Measurements from ENCODE around the gene TECTB.
"Not testable (repeated sequence)": the region's sequence is repeated elsewhere in the genome, so short reads cannot be mapped to it uniquely, and the experiment has no call there.

The TECTB gene

DNA sequence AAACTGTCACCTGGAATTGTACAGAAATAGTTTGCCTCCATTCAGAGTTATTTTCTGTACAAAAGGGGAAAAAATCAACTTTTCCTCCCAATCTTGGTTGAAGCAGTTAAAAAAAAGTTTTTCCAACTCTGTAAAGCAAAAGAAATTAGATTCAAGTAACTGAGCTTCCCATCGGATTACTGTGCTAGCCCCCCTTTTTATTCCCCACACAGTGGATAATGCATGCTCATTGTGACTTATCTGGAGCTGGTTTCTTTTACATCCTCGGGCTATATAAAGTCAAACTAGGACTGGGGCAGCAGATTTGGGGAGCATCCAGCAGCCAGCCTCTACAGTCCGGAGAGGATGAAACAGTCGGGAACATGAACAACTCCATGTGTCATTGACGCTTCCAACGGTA, at the start of gene TECTB:
Gene TECTB, plus strand, starts transcription at position 301 of the 400 bp plus-strand sequence. CDS start 335 bp downstream, outside the sequence.
- no peak for DNase-seq (ENCODE audit: low read depth in 2 of 2)

GRCh38 chr10:112235141-112235540, 48.1 kb upstream of the TECTB start:
- DNase-seq (ENCODE audit: low read depth in 2 of 2), result no peak

- no peak for DNase-seq (ENCODE audit: low read depth in 2 of 2)
These were observed 47.3 kb upstream of the TECTB start for GRCh38 chr10:112235920-112236319.

- DNase-seq (ENCODE audit: low read depth in 2 of 2), result no peak
These were observed 46.7 kb upstream of the TECTB start for GRCh38 chr10:112236486-112236885.

- DNase-seq (ENCODE audit: low read depth in 2 of 2), result no peak
These were observed 43.9 kb upstream of the TECTB start for GRCh38 chr10:112239347-112239746.

DNA sequence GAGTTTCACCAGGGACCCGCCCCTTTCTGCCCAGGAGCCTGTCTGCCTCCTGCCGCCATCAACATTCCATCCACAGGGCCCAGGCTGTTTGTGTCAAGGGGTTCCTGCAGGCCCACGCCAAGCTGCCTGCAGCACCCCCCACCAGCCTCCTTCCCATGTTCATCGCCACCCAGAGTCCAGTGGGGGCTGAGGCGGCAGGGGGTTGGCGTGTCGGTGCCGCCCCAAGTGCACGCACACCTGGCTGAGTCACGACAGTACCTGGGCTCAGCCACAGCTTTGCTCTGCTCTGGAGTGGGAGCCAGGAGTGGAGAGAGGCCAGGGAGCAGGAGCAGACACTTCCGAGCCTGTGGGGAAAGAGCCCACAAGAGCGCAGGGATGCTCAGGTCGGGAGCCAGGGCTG, 42.8 kb upstream of the TECTB start:
- no peak for DNase-seq (ENCODE audit: low read depth in 2 of 2)

- DNase-seq (ENCODE audit: low read depth in 2 of 2), result no peak
These were observed 41.4 kb upstream of the TECTB start for GRCh38 chr10:112241651-112242341.

DNA sequence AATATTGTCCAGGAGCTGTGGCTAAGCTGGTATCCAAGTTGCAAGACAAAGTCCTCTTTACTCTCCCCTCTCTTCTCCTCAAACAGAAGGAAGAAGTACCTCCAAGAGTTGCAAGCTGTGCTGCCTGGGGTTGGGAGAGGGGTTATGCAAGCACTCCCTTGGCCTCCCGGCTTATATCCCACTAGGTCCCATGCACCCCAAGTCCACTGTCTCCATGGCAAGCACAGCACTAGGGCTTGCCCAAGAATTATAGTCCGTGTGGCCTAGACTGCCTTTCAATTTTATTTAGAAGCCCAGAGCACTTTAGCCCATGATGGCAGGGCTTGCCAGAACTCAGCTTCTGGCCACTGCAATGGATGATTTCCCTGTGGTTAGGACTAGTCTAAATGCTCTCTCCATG, 40.4 kb upstream of the TECTB start:
- DNase-seq (ENCODE audit: low read depth in 2 of 2), result no peak

DNA sequence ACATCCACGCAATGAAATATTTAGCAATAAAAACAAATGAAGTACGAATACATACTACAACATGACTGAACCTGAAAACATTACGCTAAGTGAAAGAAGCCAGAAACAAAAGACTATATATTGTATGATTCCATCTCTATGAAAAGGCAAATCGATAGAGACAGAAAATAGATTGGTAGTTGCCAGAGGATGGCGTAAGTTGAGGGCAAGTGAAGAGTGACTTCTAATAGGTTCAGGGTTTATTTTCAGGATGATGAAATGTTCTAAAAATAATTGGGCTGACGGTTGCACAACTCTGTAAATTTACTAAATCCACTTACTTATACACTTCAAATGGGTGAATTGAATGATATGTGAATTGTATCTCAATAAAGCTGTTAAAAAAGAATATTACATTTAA, 39.5 kb upstream of the TECTB start:
- DNase-seq (ENCODE audit: low read depth in 2 of 2), result no peak

GRCh38 chr10:112244197-112244596, 39.0 kb upstream of the TECTB start:
- DNase-seq (ENCODE audit: low read depth in 2 of 2), result no peak

DNA sequence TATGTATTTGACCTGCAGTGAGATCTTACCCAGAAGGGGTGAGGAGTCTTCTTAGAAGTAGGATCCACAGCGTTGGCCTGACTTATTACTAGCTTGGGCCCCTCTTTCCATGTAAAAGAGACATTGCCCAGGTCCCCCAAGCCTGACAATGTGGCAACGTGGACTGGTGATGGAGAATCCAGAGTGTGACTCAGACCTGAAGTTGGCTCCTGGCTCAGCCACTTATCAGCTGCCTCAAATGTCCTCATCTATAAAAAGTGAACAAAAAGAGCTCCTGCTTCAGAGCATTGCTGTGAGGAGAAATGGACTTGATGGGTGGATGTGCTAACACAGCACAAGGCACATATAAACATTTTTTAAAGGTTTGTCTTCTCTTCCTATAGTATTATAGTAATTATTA, 35.4 kb upstream of the TECTB start:
- DNase-seq (ENCODE audit: low read depth in 2 of 2), result no peak

DNA sequence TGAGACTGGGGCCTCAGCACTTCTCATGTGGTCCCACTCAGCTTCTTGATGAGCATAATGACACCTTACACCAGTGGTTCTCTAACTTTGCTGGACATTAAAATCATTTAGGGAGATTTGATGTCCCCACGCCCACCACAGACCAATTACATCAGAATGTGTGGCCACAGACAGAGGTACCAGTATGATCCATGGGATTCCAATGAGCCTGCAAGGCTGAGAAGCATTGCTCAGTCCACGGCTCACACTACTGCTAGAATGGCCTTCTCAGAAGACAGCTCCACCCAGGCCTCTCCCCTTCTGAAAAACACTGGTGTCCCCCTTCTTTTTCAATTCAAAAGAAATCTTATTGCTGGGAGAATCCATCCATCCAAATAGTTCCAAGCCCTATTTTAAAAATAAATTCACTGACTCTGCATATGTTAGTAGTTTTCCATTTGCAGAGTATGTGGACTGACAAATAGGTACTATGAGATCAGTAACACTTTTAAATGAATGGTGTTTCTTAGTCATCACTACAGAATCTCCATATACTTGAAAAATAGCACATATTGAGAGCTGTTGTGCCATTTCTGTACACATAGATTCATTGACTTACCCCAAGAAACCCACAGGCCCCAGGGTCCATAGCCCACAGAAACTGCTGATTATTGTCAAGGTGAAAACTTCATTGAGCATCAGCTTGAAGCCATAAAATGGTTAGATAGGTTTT, 34.5 kb upstream of the TECTB start:
- no peak for DNase-seq (ENCODE audit: low read depth in 2 of 2)

- no peak for DNase-seq (ENCODE audit: low read depth in 2 of 2)
These were observed 33.5 kb upstream of the TECTB start for GRCh38 chr10:112249722-112250121.

GRCh38 chr10:112250555-112250954, 32.6 kb upstream of the TECTB start:
- no peak for DNase-seq (ENCODE audit: low read depth in 2 of 2)

DNA sequence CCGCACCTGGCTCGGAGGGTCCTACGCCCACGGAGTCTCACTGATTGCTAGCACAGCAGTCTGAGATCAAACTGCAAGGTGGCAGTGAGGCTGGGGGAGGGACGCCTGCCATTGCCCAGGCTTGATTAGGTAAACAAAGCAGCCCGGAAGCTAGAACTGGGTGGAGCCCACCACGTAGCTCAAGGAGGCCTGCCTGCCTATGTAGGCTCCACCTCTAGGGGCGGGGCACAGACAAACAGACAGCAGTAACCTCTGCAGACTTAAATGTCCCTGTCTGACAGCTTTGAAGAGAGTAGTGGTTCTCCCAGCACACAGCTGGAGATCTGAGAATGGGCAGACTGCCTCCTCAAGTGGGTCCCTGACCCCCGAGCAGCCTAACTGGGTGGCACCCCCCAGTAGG, 32.0 kb upstream of the TECTB start:
- DNase-seq (ENCODE audit: low read depth in 2 of 2), result not testable (repeated sequence)

GRCh38 chr10:112258407-112258806, 24.8 kb upstream of the TECTB start:
- no peak for DNase-seq (ENCODE audit: low read depth in 2 of 2)

- no peak for DNase-seq (ENCODE audit: low read depth in 2 of 2)
These were observed 23.5 kb upstream of the TECTB start for GRCh38 chr10:112259688-112260087.

DNA sequence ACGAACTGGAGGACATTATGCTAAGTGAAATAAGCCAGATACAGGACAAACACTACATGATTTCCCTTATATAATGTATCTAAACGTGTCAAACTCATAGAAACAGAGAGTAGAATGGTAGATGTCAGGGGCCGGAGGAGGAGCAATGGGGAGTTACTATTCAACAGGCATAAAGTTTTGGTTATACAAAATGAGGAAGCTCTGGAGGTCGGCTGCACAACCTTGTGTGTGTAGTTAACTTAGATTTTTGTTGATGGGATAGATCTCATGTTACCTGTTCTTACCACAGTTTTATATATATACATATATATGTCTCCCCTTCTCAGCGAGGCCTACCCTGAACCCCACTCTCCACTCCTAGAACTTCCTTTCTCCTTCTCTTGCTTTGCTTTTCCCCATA, 22.4 kb upstream of the TECTB start:
- no peak for DNase-seq (ENCODE audit: low read depth in 2 of 2)

DNA sequence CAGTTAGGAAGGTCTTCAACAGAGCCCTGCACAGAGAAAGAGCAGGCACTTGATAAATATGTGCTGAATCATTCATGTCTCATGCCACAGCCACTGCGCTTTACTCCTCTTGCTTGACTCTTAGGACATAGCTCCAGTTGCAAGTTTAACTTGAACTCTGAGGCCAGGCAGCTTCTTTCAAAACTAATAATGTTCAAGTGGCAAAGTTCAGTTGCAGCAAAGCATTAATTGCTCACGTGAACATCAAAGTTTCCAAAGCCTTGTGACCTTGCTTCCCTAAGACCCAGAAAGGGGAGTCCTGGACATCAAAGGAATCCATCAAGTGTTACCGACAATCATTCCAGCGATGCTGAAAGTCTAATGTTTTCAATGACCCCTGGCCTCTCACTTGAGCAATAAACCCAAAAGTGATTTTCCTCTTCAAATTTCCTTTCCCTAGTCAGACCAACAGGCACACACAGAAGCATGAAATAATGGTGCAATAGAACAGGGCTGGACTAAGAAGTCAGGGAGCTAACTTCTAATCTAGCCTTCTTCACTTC, 21.8 kb upstream of the TECTB start:
- DNase-seq (ENCODE audit: low read depth in 2 of 2), result no peak

GRCh38 chr10:112262546-112262945, 20.7 kb upstream of the TECTB start:
- DNase-seq (ENCODE audit: low read depth in 2 of 2), result no peak

DNA sequence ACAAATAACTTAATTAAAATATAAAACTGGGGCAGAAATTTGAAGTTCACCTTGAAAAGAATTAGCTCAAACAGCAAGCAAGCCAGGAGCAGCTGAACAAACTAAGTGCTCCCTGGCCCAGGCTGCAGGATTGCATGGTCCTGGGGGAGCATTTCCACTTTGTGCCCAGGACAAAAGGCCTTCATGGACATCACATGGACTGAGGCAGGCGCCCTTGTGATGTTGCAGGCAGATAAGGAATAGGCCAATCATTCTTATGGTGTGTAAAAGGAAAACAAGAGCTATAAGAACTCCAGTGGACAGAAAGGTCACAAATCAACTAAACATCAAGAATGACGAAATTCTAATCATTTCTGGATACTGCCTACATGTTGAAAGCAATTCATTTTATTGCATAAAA, 17.5 kb upstream of the TECTB start:
- DNase-seq (ENCODE audit: low read depth in 2 of 2), result no peak

GRCh38 chr10:112269266-112269665, 13.9 kb upstream of the TECTB start:
- no peak for DNase-seq (ENCODE audit: low read depth in 2 of 2)

GRCh38 chr10:112271982-112272381, 11.2 kb upstream of the TECTB start:
- DNase-seq (ENCODE audit: low read depth in 2 of 2), result no peak

Measured in stimulated activated CD8-positive, alpha-beta memory T cell treated with anti-CD3 and anti-CD28 coated beads, Interleukin-15, amount 100 ng/mL, for 4 hours (primary cell).